Endothelial cell of umbilical vein (primary cell): Measurements from ENCODE around the gene SH2D3C. TPM values are rescaled to one million over a fixed set of nuclear protein-coding genes. Genes with fewer than 3 reads are reported as not detected.

Source experiments
- BruUV-seq: library from RNA; stranded (reverse); fragments of 400-500 nt; replicated peaks from 2 replicates; lab custom pipeline; 2021; lab: Mats Ljungman, UMichigan
- CTCF ChIA-PET: fragments of 300-600, 350-600 bp; sonication (Branson Sonifier 250); formaldehyde crosslinking; loops from one replicate; lab custom pipeline; 2021; ENCODE audit warnings: antibody characterized with exemption, inconsistent platforms; lab: Charles Lee
- POLR2A ChIA-PET: fragments of 300-600, 350-600 bp; sonication (Branson Sonifier 250); formaldehyde crosslinking; loops from one replicate; lab custom pipeline; 2021; ENCODE audit warnings: antibody characterized with exemption, inconsistent platforms; lab: Charles Lee
- DNase-seq: peaks from one replicate; pipeline ENCODE4 v3.0.0-alpha.2; 2011; ENCODE audit warnings: low read depth, low spot score
- FAIRE-seq: peaks from 2 replicates; lab custom pipeline; 2011; peaks lifted over from hg19 to GRCh38; lab: Jason Lieb, UNC
- H2AFZ ChIP-seq: 2 replicates; pipeline ENCODE4 v1.6.0; 2012; ENCODE audit warnings: low read depth, low read length, control low read depth, inconsistent platforms
- H3K27ac ChIP-seq: 2 replicates; pipeline ENCODE4 v1.5.1; 2011; ENCODE audit warnings: low read depth, mild to moderate bottlenecking, control low read depth, low read length, moderate library complexity; ENCODE audit not compliant: insufficient read depth
- H3K27me3 ChIP-seq, 2 experiments: 2 replicates each; pipeline versions ENCODE4 v1.6.0 to v1.6.1; 2011; ENCODE audit warnings: low read length in 2 of 2, mixed read lengths in 1 of 2; ENCODE audit not compliant: control insufficient read depth in 2 of 2, insufficient read depth in 2 of 2
- H3K36me3 ChIP-seq, 2 experiments: 2 replicates in 1 of 2; 3 replicates in 1 of 2; pipeline ENCODE4 v1.5.1; 2011; ENCODE audit warnings: low read length in 2 of 2, mild to moderate bottlenecking in 1 of 2, moderate library complexity in 1 of 2; ENCODE audit not compliant: control insufficient read depth in 2 of 2, insufficient read depth in 2 of 2; ENCODE audit errors: extremely low read depth in 1 of 2
- H3K4me1 ChIP-seq: 3 replicates; pipeline ENCODE4 v1.5.1; 2011; ENCODE audit warnings: mild to moderate bottlenecking, low read length; ENCODE audit not compliant: control insufficient read depth, insufficient read depth; ENCODE audit errors: extremely low read depth
- H3K4me2 ChIP-seq: 2 replicates; pipeline ENCODE4 v1.6.1; 2011; ENCODE audit warnings: low read length, control low read depth, mixed read lengths; ENCODE audit not compliant: insufficient read depth
- H3K4me3 ChIP-seq, 3 experiments: fragments of 200-600 bp in 1 of 3; sonication (generic), shearing (Covaris generic) in 1 of 3; replicated peaks in 1 of 3; 2 replicates each; pipeline ENCODE4 v1.5.1; 2011 to 2016; ENCODE audit warnings: control low read depth in 3 of 3, low read length in 3 of 3, mild to moderate bottlenecking in 2 of 3, inconsistent platforms in 1 of 3, low read depth in 1 of 3, moderate library complexity in 1 of 3; ENCODE audit not compliant: insufficient read depth in 1 of 3
- H3K79me2 ChIP-seq: 2 replicates; pipeline ENCODE4 v1.6.0; 2012; ENCODE audit warnings: low read length, inconsistent platforms; ENCODE audit not compliant: control insufficient read depth, insufficient read depth
- H3K9ac ChIP-seq: replicated peaks from 2 replicates; pipeline ENCODE3; 2011; ENCODE audit warnings: low read length, control low read depth; ENCODE audit not compliant: insufficient read depth; ENCODE audit errors: extremely low read depth
- H3K9me1 ChIP-seq: replicated peaks from 3 replicates; pipeline ENCODE4 v1.6.0; 2011; ENCODE audit warnings: mild to moderate bottlenecking, low read length; ENCODE audit not compliant: control insufficient read depth, insufficient read depth; ENCODE audit errors: extremely low read depth
- H3K9me3 ChIP-seq: replicated peaks from 2 replicates; pipeline ENCODE4 v1.5.1; 2012; ENCODE audit warnings: low read length, inconsistent platforms; ENCODE audit not compliant: control insufficient read depth, insufficient read depth
- H4K20me1 ChIP-seq: replicated peaks from 2 replicates; pipeline ENCODE3; 2011; ENCODE audit warnings: mild to moderate bottlenecking, low read length; ENCODE audit not compliant: control insufficient read depth, insufficient read depth; ENCODE audit errors: extremely low read depth
- EZH2 ChIP-seq: IDR thresholded peaks from 2 replicates; pipeline ENCODE4 v1.6.1; 2012; ENCODE audit warnings: borderline replicate concordance, low read depth, mild to moderate bottlenecking, moderate library complexity, low read length, inconsistent platforms; ENCODE audit not compliant: severe bottlenecking
- FOS ChIP-seq: IDR thresholded peaks from 2 replicates; pipeline ENCODE4 v1.6.1; 2011; ENCODE audit warnings: mild to moderate bottlenecking, low read length, moderate library complexity, borderline replicate concordance; ENCODE audit not compliant: insufficient read depth
- GATA2 ChIP-seq: IDR thresholded peaks from 2 replicates; pipeline ENCODE4 v1.7.0; 2011; ENCODE audit warnings: low read depth, mild to moderate bottlenecking, moderate library complexity, mixed read lengths, low read length; ENCODE audit not compliant: insufficient read length, insufficient read depth
- JUN ChIP-seq: IDR thresholded peaks from 2 replicates; pipeline ENCODE4 v1.6.1; 2011; ENCODE audit warnings: borderline replicate concordance, low read depth; ENCODE audit not compliant: insufficient read length, insufficient read depth
- MYC ChIP-seq: IDR thresholded peaks from one replicate; pipeline ENCODE4 v1.6.1; 2011; ENCODE audit warnings: mild to moderate bottlenecking, low read depth, low read length
- POLR2A ChIP-seq: IDR thresholded peaks from 2 replicates; pipeline ENCODE4 v1.6.1; 2012; ENCODE audit warnings: low read depth, mild to moderate bottlenecking, control low read depth, low read length
- POLR2AphosphoS5 ChIP-seq: IDR thresholded peaks from 2 replicates; pipeline ENCODE4 v1.6.1; 2012; ENCODE audit warnings: low read depth, mild to moderate bottlenecking, control low read depth, low read length, moderate library complexity; ENCODE audit not compliant: insufficient read depth
- dilution Hi-C: fragments of 300-500 bp; cut with MboI; formaldehyde crosslinking; loops from one replicate; pipeline ENCODE4 v1.15.0; 2019; ENCODE audit warnings: low sequenced_read_pairs; ENCODE audit not compliant: extremely low pct_ligation_motif_present
- intact Hi-C: fragments of 100-400 bp; cut with micrococcal nuclease; formaldehyde crosslinking; loops from one replicate; pipeline ENCODE4 v1.10.0; 2022
- polyA plus RNA-seq, 4 experiments: library from polyadenylated mRNA; depleted of rRNA in 3 of 4; stranded (reverse) in 3 of 4; unstranded in 1 of 4; fragments of >200 nt; gene quantifications; 2 replicates each; pipeline versions ENCODE4 v1.2.1 to v1.2.3, GENCODE V29; 2011 to 2012; ENCODE audit warnings: missing spikeins in 1 of 4
- total RNA-seq: library from RNA; stranded (reverse); gene quantifications from 2 replicates; pipeline ENCODE4 v1.2.3, GENCODE V29; 2021
- TF ChIP-seq, protein P1 (sequence below): IDR thresholded peaks from 2 replicates; pipeline ENCODE4 v1.6.1; 2011; ENCODE audit not compliant: insufficient read depth, insufficient read length
- TF ChIP-seq, protein P2 (sequence below), 2 donors: IDR thresholded peaks; 1 replicate in 1 of 2; 2 replicates in 1 of 2; pipeline ENCODE4 v1.5.1; 2011; ENCODE audit warnings: low read length in 2 of 2, mild to moderate bottlenecking in 2 of 2, moderate library complexity in 2 of 2, control low read depth in 1 of 2, inconsistent platforms in 1 of 2, low read depth in 1 of 2; ENCODE audit not compliant: insufficient read depth in 1 of 2; ENCODE audit errors: extremely low read depth in 1 of 2

Gene SH2D3C
- total and polyA plus RNA-seq, 2 donors (not counting 3 experiments of a cell fraction or from before 2014, with no cell fraction given) = 95.0 to 173 TPM

DNA sequence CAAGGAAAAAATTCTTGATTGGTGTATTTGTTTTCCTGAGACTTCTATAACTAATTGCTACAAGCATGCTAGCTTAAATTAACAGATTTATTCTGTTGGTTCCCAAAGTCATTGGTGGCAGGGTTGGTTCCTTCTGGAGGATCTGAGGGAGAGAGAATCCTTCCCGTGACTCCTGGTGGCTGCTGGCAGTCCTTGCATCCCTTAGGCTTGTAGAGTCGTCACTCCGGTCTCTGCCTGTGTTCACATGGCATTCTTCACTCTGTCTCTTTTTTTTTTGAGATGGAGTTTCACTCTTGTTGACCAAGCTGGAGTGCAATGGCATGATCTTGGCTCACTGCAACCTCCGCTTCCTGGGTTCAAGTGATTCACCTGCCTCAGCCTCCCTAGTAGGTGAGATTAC, 12.6 kb upstream of the SH2D3C start:
- POLR2A ChIA-PET = interaction anchor here (1.8 kb wide), 1 partner anchor 79 kb away, joined by 4 read pairs; no protein-coding TSS in a partner anchor
- dilution Hi-C loops = no loop called here
- Histone ChIP-seq H3K9me1 (no peaks in the 10 kb centered on the region), H3K9ac (no peak overlapping the region), H3K27ac (no peak overlapping the region), H3K4me2 (no peak overlapping the region), H2AFZ (no peak overlapping the region), H3K9me3 (no peaks in the 10 kb centered on the region), H3K4me3 (no peak overlapping the region), H4K20me1 (no peaks in the 10 kb centered on the region), H3K27me3 (no peaks in the 10 kb centered on the region), H3K36me3 (peaks cover 40 to 43% of the 10 kb centered on the region in 2 experiments), H3K4me1 (peaks cover 15% of the 10 kb centered on the region), H3K79me2 (peaks cover 50% of the 10 kb centered on the region)
- TF ChIP-seq, protein P1, sequence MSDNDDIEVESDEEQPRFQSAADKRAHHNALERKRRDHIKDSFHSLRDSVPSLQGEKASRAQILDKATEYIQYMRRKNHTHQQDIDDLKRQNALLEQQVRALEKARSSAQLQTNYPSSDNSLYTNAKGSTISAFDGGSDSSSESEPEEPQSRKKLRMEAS = no peak
- no peak for TF ChIP-seq EZH2
- TF ChIP-seq FOS = no peak
- no peak for TF ChIP-seq GATA2
- TF ChIP-seq POLR2AphosphoS5 = no peak
- no peak for TF ChIP-seq JUN
- TF ChIP-seq POLR2A = no peak
- no peak for TF ChIP-seq MYC
- TF ChIP-seq, protein P2, sequence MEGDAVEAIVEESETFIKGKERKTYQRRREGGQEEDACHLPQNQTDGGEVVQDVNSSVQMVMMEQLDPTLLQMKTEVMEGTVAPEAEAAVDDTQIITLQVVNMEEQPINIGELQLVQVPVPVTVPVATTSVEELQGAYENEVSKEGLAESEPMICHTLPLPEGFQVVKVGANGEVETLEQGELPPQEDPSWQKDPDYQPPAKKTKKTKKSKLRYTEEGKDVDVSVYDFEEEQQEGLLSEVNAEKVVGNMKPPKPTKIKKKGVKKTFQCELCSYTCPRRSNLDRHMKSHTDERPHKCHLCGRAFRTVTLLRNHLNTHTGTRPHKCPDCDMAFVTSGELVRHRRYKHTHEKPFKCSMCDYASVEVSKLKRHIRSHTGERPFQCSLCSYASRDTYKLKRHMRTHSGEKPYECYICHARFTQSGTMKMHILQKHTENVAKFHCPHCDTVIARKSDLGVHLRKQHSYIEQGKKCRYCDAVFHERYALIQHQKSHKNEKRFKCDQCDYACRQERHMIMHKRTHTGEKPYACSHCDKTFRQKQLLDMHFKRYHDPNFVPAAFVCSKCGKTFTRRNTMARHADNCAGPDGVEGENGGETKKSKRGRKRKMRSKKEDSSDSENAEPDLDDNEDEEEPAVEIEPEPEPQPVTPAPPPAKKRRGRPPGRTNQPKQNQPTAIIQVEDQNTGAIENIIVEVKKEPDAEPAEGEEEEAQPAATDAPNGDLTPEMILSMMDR (IDR thresholded peaks at IDR 0.05; ENCODE audit: extremely low read depth in 1 of 2, insufficient read depth in 1 of 2, low read depth in 1 of 2, low read length in 2 of 2) = no peak
- no TSS peak for BruUV-seq
- intact Hi-C loops = no loop called here
- DNase-seq = no peak
- CTCF ChIA-PET = interaction anchor here (0.6 to 0.8 kb wide), 2 partner anchors 46 to 79 kb away, joined by 3 to 4 read pairs; no protein-coding TSS in a partner anchor
- no peak for FAIRE-seq
